CD4-positive, alpha-beta T cell treated with Interleukin-1 beta for 1 hour (primary cell): ENCODE results near the gene CCDC78.

ENCODE experiments used
- DNase-seq, 2 donors: peaks; one replicate each; pipeline ENCODE4 v3.0.0-alpha.2; 2020 to 2022

Gene CCDC78

DNA sequence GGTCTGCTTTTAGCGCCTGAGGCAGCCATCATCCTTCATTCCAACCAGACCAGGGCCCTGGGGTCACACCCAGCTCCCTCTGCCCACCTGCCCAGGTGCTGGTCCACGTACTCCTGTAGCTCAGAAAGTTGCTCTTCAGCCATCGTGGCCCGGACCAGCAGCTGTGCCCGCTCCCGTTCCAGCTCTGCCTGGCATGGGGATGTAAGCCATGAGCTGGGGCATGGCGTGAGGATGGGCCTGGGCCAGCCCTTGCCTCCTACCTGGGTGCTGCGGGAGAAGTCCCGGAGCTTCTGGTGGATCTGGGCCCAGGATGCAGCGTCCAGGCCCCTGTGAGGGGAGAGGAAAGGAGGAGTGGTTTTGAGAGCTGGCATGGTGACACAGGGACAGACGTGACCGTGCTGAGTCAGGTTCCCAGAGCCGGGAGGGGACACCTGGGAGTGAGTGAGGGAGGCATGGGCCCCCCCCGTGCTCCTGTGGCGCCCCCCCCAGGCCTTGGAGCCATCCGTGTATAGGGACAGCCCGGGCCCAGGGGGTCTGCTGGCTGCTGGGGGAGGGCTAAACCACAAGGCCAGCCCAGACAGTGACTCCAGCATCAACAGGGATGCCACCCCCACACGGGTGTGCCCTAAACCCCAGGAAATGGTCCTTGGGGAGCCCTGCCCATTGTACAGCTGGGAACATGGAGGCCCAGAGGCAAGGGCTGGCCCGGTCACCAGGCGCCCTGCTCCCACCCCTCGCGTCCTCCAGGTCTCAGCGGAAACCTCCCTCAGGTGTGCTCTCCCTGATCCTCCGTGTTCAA lies 3.2 kb downstream of the CCDC78 start:
- no peak for DNase-seq

DNA sequence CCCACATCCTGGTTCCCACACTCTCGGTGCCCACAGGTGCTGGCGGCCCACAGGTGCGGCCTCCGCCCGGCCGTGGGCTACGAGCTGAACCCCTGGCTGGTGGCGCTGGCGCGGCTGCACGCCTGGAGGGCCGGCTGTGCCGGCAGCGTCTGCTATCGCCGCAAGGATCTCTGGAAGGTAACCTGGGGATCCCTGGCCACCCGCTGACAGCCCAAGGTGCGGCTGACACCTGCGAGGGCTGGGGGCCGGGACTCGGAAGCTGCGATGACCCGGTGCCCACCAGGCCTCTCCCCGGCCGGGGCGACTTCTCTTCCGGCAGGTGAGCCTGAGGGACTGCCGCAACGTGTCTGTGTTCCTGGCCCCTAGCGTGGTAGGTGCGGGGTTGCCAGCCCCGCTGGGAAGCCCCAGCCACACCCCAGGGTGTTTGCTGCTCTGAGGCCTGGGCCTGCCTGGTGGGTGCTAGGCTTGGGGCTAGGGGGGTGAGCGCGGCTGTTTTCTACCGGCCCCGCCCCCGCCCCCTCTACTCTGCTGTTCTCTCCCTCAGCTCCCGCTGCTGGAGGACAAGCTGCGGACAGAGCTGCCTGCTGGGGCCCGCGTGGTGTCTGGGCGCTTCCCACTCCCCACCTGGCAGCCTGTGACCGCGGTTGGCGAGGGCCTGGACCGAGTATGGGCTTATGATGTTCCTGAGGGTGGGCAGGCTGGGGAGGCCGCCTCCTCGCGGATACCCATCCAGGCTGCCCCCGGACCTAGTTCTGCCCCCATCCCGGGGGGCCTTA lies 4.3 kb downstream of the CCDC78 start:
- DNase-seq = peak in 1 of 2 donors; percentile 42

DNA sequence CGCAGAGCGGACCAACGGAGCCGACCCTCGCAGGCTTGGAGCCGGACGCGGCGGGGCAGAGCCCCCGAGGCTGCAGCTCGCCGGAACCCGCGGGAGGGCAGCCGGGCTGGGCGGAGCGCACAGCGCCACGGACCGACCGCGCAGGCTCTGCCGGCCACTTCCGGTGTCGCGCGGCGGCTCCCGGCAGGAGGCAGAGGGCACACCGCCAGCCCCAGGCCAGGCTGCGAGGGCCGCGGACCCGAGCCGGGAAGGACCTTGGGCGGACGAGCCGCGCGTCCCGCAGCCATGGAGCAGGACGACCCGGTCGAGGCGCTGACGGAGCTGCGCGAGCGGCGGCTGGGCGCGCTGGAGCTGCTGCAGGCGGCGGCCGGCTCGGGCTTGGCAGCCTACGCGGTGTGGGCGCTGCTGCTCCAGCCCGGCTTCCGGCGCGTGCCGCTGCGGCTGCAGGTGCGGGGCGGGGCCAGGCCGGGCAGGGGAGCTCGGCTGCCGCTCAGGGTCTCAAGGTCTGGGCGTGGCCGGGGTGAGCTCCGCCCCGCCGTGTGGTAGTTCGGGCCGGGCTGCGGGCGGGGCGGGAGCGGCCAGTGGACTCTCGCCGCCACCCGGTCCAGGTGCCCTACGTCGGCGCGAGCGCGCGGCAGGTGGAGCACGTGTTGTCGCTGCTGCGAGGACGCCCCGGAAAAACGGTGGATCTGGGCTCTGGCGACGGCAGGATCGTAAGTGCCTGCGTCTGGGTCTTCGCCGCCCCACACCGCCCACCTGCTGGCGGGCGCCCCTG lies 5.1 kb downstream of the CCDC78 start, which contains the start of gene ANTKMT:
ANTKMT (plus strand) TSS at position 157 of the 775 bp plus-strand sequence; CDS start at position 286, 129 bp downstream.
- DNase-seq = peak; percentile 82 to 86

DNA sequence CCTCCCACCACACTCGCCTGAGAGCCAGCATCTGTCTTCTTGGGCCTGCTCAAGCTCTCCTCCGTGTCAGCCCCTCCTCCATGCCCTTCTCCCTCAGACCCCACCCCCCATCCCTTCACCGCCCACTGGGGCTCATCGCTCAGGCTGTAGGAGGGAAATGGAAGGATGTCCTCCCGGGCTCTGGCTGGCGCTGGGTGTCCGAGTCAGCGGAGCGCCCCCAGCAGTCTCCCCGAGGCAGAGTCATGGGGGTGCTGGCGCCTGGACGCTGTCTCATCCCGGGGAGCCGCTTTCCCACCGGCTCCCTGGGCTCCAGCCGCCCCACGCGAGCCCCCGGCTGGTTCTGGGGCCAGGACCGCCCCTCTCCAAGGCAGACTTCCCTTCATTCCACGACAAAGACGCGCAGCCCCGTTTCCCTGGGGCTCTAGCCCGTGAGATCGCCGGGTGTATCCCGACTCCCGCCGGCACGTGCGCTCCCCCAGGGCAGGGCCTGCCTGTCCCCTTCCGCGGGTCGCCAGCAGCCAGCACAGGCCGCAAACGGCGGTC lies 5.7 kb downstream of the CCDC78 start:
- peak in 1 of 2 donors; percentile 34 for DNase-seq

DNA sequence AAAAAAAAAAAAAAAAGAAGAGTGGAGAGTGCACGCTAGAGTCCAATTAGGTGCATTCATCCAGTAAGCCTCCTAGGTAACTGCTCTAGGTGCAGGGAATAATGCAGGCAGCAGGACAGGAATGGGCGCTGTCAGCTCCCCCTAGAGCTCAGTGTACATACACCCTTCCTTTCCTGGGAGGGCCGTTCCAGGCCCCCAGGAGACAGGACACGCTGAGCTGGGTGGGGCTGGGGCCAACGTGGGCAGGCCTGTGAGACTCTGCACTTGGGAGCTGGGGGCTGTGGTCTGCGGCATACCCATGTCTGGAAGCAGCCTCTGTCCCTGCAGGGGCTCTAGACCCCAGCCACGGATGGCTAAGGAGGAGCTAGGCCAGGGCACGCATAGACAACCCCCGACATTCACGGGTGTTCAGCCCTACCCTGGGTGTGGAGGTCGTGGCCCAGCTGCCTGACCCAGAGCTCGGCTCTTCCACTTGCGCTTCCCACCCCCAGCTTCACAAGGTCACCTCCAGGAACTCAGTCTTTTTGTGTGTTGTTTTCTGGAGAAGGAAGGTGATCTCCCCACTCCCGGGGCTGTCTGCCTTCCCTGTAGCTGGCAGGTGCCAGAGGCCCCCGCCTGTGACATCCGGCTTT lies 6.3 kb downstream of the CCDC78 start:
- no peak for DNase-seq

DNA sequence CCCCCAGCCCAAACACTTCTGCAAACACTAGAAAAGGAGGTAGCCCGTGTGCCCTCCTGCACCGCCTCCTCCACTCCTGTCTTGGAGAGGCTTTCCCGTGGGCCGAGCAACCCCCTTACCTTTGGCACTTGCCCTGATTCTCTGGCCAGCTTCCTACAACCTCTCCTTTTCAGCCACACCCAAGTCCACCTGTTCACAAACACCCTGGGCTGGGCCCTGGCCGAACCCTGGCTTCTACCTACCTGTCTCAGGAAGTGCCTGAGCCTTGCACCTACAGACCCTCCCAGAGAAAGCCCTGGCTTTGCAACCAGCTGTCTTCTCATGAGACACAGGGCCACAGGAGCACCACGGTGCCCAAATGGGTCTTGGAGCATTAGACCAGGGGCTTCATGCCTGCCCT lies 7.3 kb downstream of the CCDC78 start:
- DNase-seq = no peak

DNA sequence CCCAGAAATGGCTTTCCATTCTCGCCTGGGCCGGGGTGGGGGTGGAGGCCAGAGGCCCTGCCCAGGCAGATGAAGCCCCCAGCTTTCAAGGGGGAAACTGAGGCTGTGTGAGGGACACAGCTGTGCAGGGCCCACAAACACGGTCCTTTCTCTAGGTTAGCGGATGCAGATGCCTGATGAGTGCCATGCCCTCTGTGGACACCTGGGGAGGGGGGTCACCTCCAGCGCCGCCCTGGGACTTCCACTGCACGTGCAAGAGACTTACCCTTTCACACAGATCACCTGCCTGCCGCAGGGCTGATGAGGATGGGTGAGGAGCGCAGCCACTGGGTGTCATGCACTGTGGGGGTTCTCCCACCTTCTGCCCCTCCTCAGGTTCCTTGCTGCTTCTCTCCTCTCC lies 7.9 kb downstream of the CCDC78 start:
- DNase-seq = no peak

DNA sequence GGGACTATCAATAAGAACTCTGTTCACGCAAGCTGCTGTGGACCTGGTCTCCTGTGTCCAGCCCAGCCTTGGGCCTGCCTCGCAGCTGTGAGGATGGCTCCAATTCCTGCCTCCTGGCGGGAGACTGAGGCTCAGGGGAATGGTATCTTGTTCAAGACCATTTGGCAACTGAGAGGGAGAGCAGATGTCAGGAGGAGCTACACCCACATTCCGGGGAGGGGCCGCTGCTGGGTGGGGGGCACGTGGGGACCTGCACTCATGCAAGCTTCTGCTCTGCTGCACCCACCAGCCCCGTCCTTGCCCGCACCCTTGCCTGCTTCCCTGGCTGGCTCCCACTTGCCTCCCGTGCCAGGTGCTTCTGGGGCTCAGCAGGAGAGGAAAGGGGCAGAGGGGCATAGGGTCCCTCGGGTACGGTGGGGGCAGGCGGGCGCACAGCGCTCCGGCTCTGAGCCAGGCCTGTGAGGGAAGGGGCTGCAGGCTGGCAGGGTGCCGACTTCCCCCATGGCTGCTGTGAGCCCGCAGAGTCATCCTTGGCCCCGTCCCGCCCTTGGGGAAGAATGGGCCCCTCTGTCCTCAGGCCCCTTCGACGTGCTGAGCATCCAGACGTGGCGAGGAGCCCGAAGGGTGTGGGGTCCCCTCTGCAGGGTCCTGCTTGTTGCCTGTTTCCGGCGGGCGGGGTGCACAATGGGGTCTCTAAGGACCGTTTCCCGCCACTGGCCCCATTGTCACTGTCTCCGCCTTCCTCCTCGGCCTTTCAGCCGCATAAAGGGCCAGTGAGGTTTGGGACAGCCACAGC lies 8.6 kb downstream of the CCDC78 start:
- no peak for DNase-seq

DNA sequence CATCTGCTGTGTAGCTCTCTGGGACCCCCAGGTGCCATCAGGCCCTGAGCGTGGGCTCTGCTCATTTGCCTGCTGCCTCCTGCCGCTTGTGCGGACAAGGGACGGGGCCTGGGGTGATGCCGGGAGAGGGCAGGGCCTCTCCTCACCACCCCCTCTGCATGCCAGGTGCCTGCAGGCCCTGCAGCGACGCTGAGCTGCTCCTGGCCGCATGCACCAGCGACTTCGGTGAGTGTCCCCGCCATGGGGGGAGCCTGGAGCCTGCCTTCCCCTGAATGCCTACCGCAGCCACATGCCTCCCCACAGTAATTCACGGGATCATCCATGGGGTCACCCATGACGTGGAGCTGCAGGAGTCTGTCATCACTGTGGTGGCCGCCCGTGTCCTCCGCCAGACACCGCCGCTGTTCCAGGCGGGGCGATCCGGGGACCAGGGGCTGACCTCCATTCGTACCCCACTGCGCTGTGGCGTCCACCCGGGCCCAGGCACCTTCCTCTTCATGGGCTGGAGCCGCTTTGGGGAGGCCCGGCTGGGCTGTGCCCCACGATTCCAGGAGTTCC lies 9.4 kb downstream of the CCDC78 start:
- DNase-seq = no peak

DNA sequence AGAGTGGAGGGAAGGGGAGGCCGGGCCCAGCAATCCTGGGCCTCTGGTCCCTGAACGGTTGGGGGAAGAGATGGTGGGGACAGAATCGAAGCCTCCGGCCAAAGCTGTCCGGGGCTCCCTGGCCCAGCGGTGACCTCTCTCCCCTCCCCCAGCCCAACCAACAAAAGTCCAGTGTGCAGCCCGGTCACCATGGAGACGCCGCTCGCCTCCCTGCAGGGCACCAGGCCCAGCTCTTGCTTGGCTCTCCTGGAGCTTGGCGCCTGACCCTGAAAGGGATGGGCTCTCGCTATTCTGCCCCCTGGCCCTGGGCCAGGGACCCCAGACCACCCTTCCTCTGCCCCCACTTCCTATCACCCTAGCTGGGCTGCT lies 10.1 kb downstream of the CCDC78 start:
- DNase-seq = no peak

DNA sequence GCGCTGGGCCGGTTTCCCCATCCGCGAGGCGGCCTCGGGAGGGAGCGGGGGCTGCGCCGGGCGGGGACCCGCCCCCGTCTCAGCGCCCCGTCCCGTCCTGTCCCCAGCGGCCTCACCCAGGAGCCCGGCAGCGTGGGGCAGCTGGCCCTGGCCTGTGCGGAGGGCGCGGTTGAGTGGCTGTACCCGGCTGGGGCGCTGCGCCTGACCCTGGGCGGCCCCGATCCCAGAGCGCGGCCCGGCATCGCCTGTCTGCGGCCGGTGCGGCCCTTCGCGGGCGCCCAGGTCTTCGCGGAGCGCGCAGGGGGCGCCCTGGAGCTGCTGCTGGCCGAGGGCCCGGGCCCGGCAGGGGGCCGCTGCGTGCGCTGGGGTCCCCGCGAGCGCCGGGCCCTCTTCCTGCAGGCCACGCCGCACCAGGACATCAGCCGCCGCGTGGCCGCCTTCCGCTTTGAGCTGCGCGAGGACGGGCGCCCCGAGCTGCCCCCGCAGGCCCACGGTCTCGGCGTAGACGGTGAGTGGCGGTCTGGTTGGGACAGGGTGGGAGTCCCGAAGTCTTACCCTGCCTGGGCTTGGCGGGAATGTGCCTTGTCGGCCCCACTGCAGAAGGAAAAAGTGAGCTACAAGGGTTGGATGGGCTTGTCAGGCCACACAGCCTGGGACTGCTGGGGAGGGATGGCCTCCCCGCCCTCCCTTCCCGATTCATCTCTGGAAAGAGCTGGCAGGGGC lies 10.6 kb downstream of the CCDC78 start:
- no peak for DNase-seq

DNA sequence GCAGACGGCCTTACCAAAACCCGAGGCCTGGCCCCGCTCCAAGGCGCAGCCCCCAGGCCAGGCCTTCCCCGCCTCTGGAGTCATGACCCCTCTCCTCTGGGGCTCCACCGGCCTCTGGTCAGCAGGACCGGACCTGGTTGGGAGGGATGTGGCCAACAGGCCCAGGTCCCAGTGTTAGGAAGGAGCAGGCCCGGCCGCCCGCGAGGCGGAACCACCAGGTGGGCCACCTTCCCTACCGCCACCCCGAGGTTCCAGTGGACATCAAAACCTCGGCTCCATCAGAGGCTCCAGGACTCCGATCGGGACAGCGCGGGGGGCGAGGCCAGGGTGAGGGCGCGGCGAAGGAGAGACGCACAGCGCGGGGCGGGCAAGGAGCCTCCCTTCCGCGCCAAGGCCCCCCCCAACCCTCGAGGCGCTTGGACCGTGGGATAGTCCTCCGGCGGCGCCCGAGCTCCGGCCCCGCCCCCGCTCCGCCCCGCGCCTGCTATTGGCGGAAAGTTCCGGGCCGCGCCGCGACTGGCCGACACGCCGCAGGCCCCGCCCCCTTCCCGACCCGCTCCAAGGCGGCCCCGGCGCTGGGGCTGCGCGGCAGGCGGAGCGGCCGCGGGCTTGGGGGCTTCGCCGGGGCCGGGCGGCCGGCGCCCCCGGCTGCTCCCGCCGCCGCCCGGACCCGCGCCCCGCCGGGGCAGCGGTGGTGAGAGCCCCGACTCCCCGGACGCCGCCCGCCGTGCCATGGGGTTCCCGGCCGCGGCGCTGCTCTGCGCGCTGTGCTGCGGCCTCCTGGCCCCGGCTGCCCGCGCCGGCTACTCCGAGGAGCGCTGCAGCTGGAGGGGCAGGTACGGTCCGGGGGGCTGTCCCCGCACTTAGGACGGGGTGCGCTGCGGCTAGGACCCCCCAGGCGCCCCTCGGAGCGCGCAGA lies 11.4 kb downstream of the CCDC78 start, which contains the start of gene METRN:
METRN (plus strand) TSS at position 561 of the 919 bp plus-strand sequence; CDS start at position 733, 172 bp downstream.
- peak; percentile 87 to 89 for DNase-seq

DNA sequence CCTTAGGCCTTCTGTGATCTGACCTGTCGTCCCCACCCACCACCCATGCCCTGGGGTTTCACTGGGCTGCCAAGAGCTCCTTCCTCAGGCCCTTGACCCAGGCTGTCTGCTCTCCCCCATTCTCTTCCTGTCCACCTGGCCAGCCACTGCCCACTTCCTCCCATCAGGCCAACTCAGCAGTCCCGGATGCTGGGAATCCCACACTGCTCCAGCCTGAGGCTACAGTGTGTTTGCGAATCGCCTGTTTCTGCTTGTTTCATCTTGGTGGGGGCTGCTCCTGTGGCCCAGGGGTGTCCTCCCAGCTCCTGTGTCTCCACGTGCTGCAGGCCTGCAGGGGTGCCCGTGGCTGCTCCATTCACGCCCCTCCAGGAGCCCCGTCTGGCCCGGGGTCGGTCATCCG lies 12.2 kb downstream of the CCDC78 start:
- no peak for DNase-seq

DNA sequence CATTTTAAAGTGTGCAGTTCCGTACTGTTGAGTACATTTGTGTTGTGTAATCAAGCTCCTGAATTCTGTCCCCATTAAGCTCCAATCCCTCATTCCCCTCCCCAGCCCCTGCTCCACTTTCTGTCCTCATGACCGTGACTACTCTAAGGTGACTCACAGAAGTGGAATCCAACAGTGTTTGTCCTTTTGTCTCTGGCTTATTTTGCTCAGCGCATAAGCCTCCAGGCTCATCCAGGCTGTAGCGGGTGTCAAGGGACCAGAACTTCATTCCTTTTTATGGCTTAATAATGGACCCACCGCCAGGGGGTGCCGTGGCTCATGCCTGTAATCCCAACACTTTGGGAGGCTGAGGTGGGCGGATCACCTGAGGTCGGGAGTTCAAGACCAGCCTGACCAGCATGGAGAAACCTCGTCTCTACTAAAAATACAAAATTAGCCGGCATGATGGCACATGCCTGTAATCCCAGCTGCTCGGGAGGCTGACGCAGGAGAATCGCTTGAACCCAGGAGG lies 13.4 kb downstream of the CCDC78 start:
- DNase-seq = peak; percentile 40 to 59

DNA sequence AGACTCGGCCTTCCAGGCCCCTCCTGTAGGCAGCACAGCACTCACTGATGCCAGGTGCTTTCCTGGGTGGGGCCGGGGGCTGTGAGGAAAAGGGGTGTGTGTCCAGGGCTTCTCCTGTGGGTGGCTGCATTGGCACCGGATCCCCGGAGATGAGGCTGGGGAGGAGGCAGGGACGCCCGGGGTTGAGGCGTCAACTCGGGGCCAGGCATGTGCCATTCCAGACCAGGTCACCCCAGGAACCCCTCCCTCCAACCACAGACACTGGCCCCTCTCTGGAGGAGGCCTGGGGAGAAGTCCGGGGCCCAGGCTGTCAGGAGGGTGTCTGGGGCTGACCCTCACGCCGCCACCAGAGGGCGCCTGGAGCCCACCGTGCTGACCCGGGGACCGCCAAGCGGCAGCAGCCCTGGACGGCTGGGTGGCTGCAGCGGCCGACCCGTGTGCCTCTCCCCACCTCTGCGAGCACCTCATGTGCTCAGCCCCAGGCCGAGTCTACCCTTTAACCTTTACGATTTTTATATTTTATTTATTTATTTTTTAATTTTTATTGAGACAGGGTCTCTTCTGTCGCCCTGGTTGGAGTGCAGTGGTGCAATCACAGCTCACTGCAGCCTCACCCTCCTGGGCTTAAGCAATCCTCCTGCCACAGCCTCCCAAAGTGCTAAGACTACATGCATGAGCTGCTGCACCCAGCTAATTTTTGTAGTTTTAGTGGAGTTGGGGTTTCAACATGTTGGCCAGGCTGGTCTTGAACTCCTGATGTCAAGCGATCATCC lies 14.5 kb downstream of the CCDC78 start:
- peak; percentile 79 to 80 for DNase-seq

DNA sequence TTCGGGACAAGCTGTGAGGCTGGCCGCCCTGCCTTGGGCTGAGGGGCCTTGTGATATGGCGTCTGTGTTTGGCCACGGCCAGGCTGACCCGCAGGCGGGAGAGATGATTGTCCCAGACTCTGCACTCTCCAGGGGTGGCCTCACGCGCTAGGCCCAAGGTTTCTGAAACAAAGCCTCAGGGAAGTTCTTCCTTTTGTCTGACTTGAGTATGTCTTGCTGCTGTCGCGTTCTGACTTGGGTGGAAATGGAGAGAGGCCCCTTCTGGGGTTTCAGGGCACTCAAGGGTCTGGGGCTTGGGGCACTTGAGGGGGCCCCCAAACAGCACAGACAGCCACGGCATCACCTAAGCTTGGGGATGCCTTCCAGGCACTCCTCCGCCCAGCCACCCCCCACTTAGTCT lies 15.2 kb downstream of the CCDC78 start:
- no peak for DNase-seq

DNA sequence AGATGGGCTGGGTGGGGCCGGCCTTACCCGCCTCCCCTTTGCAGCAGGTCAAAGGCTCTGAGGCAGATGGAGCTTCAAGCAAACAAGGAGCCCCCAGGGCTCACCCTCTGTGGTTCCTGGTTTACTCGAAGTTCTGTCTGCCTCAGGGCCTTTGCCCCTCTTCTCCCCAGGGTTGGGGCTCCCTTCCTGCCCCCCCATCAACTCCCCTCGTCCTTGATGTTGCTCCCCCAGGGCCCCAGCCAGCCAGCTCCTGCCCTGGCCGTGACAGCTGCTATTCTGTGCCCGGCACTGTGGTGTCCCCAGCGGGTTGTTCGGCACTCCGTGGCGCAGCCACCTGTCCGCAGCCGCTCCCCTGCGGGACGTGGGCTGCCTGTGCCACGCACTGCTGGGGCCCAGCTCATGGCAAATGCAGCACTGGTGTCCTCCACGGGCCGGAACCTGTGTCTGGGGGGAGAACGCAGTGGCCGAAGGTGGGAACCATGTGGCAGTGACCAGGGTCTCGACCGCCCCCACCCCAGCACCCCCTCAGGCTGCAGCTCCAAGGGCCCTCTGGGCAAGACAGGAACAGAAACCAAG lies 15.7 kb downstream of the CCDC78 start:
- no peak for DNase-seq
